DMS53 treated with DMSO at 0.1 percent for 48 hours (cell line): ENCODE data around the gene GIT1.

Experiments used
- DNase-seq: peaks from one replicate; lab custom pipeline; 2025; ENCODE audit not compliant: unreplicated experiment; lab: John Stamatoyannopoulos, UW

GIT1 gene

GRCh38 chr17:29533976-29534375 lies 55.5 kb downstream of the GIT1 start:
- no peak for DNase-seq

DNA sequence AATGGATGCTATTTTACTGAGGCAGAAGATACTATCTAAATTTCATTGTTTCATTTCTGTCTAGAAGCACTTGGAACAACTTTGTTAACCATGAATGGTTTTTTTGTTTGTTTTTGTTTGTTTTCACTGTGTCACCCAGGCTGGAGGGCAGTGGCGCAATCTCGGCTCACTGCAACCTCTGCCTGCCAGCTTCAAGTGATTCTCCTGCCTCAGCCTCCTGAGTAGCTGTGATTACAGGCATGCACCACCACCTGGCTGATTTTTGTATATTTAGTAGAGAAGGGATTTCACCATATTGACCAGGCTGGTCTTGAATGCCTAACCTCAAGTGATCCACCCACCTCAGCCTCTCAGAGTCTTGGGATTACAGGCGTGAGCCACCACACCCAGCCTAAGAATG lies 63.1 kb downstream of the GIT1 start:
- no peak for DNase-seq

- DNase-seq = no peak
Observed at GRCh38 chr17:29524692-29525091, 64.8 kb downstream of the GIT1 start.
